GM19193 (cell line): Measurements from ENCODE around the gene HVCN1.

Experiments used
- POLR2A ChIP-seq: IDR thresholded peaks from 4 replicates; pipeline ENCODE4 v1.6.1; 2011; ENCODE audit not compliant: insufficient read depth, insufficient read length; ENCODE audit errors: extremely low read depth

HVCN1 gene

GRCh38 chr12:110688446-110689280 is at the start of gene HVCN1:
Gene HVCN1 (minus strand): TSS chr12:110689115. CDS start chr12:110683245, 5,870 bp downstream.
- TF ChIP-seq POLR2A = no peak

DNA sequence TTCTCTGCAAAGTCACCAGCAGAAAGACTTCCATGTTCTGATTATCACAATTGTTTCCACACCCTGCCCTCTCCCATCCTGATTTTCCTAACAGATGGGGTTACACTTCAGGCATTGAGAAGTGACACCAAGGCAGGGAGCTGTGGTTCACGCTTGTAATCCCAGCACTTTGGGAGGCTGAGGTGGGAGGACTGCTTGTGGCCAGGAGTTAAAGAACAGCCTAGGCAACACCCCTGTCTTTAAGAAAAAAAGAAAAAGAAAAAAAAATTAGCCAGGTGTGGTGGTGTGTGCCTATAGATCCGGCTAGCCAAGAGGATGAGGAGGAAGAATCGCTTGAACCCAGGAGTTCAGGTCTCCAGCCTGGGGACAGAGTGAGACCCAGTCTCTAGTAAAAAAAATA is 48.6 kb upstream of the HVCN1 start:
- no peak for TF ChIP-seq POLR2A

DNA sequence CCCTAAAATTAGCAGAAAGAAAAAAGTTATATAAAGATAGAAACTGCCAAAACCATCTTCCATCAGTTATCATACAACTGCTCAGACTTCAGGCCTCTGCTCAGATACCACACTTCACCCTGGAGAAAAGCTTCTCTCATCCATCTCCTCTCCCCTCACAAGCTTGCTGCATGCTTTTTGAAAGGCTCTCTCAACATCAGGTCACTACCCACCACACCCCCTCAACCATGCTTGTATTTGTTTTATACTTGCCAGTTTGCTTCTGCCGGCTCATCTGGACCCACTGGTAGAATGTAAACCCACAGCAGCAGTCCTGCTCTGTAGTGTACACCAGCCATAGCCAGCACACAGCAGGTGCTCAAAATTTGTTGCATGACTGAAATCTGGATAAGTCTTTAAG is 45.0 kb upstream of the HVCN1 start:
- TF ChIP-seq POLR2A = no peak

GRCh38 chr12:110733089-110733715 is 44.3 kb upstream of the HVCN1 start:
- TF ChIP-seq POLR2A = no peak

- TF ChIP-seq POLR2A = no peak
Measured at GRCh38 chr12:110732572-110732971, 43.7 kb upstream of the HVCN1 start.

- no peak for TF ChIP-seq POLR2A
Measured at GRCh38 chr12:110731479-110731878, 42.6 kb upstream of the HVCN1 start.

GRCh38 chr12:110728628-110729027 is 39.7 kb upstream of the HVCN1 start:
- TF ChIP-seq POLR2A = no peak

- TF ChIP-seq POLR2A = no peak
Measured at GRCh38 chr12:110726708-110727369, 37.9 kb upstream of the HVCN1 start.

DNA sequence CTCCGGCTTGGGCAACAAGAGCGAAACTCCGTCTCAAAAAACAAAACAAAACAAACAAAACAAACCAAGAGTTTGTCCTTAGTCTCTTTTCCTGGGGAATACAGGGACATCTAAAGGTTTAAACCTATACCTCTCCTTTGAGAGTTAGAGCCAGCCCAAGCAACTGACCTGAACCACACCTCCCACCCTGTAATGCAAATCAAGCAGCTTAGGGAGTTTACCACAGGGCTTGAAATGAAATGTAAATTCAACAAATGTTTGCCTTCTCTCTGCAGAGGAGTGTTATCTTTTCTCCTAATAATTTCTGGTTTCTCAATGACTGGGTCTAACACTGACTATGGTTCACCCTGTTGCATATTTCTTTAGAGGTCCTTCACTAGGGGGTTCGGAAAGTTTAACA is 37.1 kb upstream of the HVCN1 start:
- TF ChIP-seq POLR2A = no peak

DNA sequence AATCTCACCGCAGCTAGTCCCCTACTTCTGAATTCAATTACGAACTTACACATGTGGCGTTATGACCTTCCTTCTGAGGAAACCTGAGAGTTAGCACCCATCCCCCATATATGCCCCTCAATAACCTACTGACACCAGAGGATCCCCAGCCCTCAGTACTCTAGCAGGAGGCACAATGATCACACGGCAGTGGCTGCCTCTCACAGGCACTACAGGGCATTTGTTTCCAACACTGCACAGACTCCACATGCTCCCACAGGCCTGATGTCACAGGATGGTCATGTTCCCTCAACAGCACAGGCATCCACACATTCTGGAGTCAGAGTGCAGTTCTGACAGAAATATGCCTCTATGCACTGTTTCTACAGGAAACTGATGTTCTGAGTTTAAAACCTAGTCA is 36.4 kb upstream of the HVCN1 start:
- no peak for TF ChIP-seq POLR2A

- TF ChIP-seq POLR2A = no peak
Measured at GRCh38 chr12:110721570-110721969, 32.7 kb upstream of the HVCN1 start.

GRCh38 chr12:110720516-110720915 is 31.6 kb upstream of the HVCN1 start:
- no peak for TF ChIP-seq POLR2A

DNA sequence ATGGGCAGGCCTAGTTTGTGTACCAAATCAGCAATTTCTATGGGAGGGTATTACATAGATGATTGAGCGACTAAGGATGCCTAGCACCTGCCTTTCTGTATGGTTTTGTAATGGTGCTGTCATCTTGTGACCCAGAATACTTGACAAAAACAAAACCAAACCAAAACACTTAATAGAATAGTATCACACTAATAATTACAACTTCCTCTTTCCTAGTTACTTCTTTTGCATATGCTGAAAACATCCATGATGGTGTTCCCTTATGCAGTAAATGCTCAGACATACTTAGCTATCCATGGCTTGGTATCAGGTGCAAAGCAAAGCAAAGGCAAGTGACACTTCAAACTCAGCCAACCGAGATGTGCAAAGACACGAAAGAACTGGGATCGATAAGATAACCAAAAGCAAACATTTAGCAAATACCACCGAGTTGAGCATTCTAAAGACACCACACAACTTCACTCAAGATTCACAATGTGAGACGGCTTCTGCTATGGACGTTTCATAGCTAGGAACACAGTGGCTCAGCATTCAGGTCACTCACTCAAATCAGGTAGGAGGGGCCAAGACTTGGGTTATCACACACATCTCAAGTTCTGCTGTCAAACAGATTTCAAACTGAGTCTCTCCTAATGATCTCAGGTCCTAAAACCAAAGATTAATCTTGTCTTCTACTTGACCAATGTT is 29.4 kb upstream of the HVCN1 start:
- TF ChIP-seq POLR2A = no peak

DNA sequence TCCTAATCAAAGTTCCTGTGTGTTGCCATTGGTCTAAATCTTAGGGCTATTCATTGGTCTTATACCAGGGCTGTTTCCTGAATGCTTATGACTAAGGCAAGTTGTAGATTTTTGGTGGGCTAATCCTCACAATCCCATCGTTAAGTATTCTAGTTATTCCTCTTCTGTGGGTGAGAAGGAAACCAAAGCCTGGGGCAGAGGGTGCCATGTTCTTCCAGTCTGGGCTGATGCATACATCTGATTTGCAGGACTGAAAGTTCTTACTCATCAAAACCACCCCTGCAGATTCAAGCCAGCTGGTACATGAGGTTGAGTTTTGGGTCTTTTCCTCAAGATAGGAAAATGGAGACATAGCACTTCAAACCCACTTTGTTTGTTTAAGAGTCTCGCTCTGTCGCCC is 28.1 kb upstream of the HVCN1 start:
- TF ChIP-seq POLR2A = no peak

DNA sequence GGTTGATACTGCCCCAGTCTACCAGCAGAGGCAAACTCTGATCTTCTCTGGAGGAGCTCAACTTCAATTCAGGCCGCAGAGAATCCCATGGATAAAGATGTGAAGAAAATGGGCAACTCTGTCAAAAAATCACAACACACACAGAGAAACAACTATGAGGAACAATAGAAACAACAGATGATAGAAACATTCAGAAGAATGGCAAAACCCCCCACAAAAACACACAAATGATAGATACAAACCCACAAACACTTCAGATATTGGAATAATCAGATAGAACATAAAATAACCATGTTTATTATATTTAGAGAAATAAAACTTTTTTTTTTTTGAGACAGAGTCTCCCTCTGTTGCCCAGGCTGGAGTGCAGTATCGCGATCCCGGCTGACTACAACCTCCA is 20.0 kb upstream of the HVCN1 start:
- TF ChIP-seq POLR2A = no peak
